Activated CD4-positive, alpha-beta T cell treated with anti-CD3 and anti-CD28 coated beads, Interleukin-2, amount 50 U/mL, for 16 hours (primary cell): Measurements from ENCODE around the gene HTR3B.

Experiments used
- DNase-seq: peaks from one replicate; pipeline ENCODE4 v3.0.0-alpha.2; 2020

Gene HTR3B

GRCh38 chr11:113992459-113993110 lies 88.0 kb downstream of the HTR3B start:
- DNase-seq = no peak

- peak; percentile 18 for DNase-seq
Measured at GRCh38 chr11:113994077-113994954, 89.7 kb downstream of the HTR3B start.
